ENCODE measurements around the gene FRMPD3.
A peak's percentile ranks its signal among the peaks of the same experiment; 100 is the strongest.
"Not testable (repeated sequence)": the region's sequence is repeated elsewhere in the genome, so short reads cannot be mapped to it uniquely, and the experiment has no call there.

FRMPD3 gene

GRCh38 chrX:107454302-107454701 lies 4.8 kb downstream of the FRMPD3 start:
- Mint-ChIP-seq H3K36me3 (ENCODE audit: low read depth) (no peaks in the 10 kb centered on the region), H3K4me1 (peaks cover 15% of the 10 kb centered on the region), H3K9me3 (no peaks in the 10 kb centered on the region), H3K27ac (no peak overlapping the region), H3K27me3 (peaks cover 33% of the 10 kb centered on the region), H3K4me3 (no peak overlapping the region)
- ATAC-seq (peak; percentile 96), DNase-seq (no peak)

- Mint-ChIP-seq H3K27me3 (peaks cover 28% of the 10 kb centered on the region), H3K4me1 (no peaks in the 10 kb centered on the region), H3K27ac (no peak overlapping the region), H3K36me3 (ENCODE audit: low read depth) (no peaks in the 10 kb centered on the region), H3K9me3 (no peaks in the 10 kb centered on the region), H3K4me3 (no peak overlapping the region)
- ATAC-seq (no peak), DNase-seq (no peak)
Measured at GRCh38 chrX:107457289-107457688, 7.8 kb downstream of the FRMPD3 start.

- H3K27me3 Mint-ChIP-seq = peaks cover 7% of the 10 kb centered on the region
Measured at GRCh38 chrX:107465932-107466620, 16.6 kb downstream of the FRMPD3 start.

GRCh38 chrX:107467271-107467670 lies 17.8 kb downstream of the FRMPD3 start:
- H3K36me3 Mint-ChIP-seq (ENCODE audit: low read depth) = no peaks in the 10 kb centered on the region
- H3K9me3 Mint-ChIP-seq = no peaks in the 10 kb centered on the region
- ATAC-seq (peak; percentile 79), DNase-seq (no peak)
- no peak overlapping the region for H3K4me3 Mint-ChIP-seq
- peaks cover 3% of the 10 kb centered on the region for H3K27me3 Mint-ChIP-seq
- H3K4me1 Mint-ChIP-seq = peaks cover 2% of the 10 kb centered on the region
- no peak overlapping the region for H3K27ac Mint-ChIP-seq

More at GRCh38 chrX:107465932-107466620, 16.6 kb downstream of the FRMPD3 start:
- DNase-seq (no peak), ATAC-seq (peak; percentile 37)
- Mint-ChIP-seq H3K4me3 (no peak overlapping the region), H3K36me3 (ENCODE audit: low read depth) (no peaks in the 10 kb centered on the region), H3K4me1 (peaks cover 2% of the 10 kb centered on the region), H3K9me3 (no peaks in the 10 kb centered on the region), H3K27ac (no peak overlapping the region)

- no peaks in the 10 kb centered on the region for H3K36me3 Mint-ChIP-seq (ENCODE audit: low read depth)
- no peaks in the 10 kb centered on the region for H3K27me3 Mint-ChIP-seq
- no peaks in the 10 kb centered on the region for H3K9me3 Mint-ChIP-seq
- H3K4me1 Mint-ChIP-seq = peaks cover 2% of the 10 kb centered on the region
- no peak overlapping the region for H3K4me3 Mint-ChIP-seq
- no peak overlapping the region for H3K27ac Mint-ChIP-seq
- DNase-seq (no peak), ATAC-seq (no peak)
Measured at GRCh38 chrX:107470198-107470597, 20.7 kb downstream of the FRMPD3 start.

GRCh38 chrX:107470971-107471370 lies 21.5 kb downstream of the FRMPD3 start:
- no peaks in the 10 kb centered on the region for H3K9me3 Mint-ChIP-seq
- no peak overlapping the region for H3K27ac Mint-ChIP-seq
- no peaks in the 10 kb centered on the region for H3K36me3 Mint-ChIP-seq (ENCODE audit: low read depth)
- no peaks in the 10 kb centered on the region for H3K27me3 Mint-ChIP-seq
- no peak for DNase-seq
- no peak for ATAC-seq
- H3K4me1 Mint-ChIP-seq = peaks cover 1% of the 10 kb centered on the region
- no peak overlapping the region for H3K4me3 Mint-ChIP-seq

- not testable (repeated sequence) for H3K4me1 Mint-ChIP-seq; H3K4me3 Mint-ChIP-seq; H3K27me3 Mint-ChIP-seq; H3K9me3 Mint-ChIP-seq; ATAC-seq; H3K36me3 Mint-ChIP-seq (ENCODE audit: low read depth); H3K27ac Mint-ChIP-seq; DNase-seq
Measured at GRCh38 chrX:107471420-107471819, 22.0 kb downstream of the FRMPD3 start.

GRCh38 chrX:107477406-107477805 lies 28.0 kb downstream of the FRMPD3 start:
- Mint-ChIP-seq H3K4me3 (no peak overlapping the region), H3K27ac (no peak overlapping the region), H3K36me3 (ENCODE audit: low read depth) (no peaks in the 10 kb centered on the region), H3K9me3 (no peaks in the 10 kb centered on the region), H3K27me3 (peaks cover 3% of the 10 kb centered on the region), H3K4me1 (no peaks in the 10 kb centered on the region)
- ATAC-seq = no peak
- no peak for DNase-seq

- Mint-ChIP-seq H3K9me3 (no peaks in the 10 kb centered on the region), H3K36me3 (ENCODE audit: low read depth) (no peaks in the 10 kb centered on the region), H3K27ac (no peak overlapping the region), H3K4me1 (no peaks in the 10 kb centered on the region), H3K27me3 (peaks cover 3% of the 10 kb centered on the region), H3K4me3 (no peak overlapping the region)
- no peak for ATAC-seq
- DNase-seq = no peak
Measured at GRCh38 chrX:107480272-107480671, 30.8 kb downstream of the FRMPD3 start.

- H3K4me1 Mint-ChIP-seq = no peaks in the 10 kb centered on the region
- H3K4me3 Mint-ChIP-seq = no peak overlapping the region
- H3K27me3 Mint-ChIP-seq = peaks cover 3% of the 10 kb centered on the region
- H3K27ac Mint-ChIP-seq = no peak overlapping the region
- H3K36me3 Mint-ChIP-seq (ENCODE audit: low read depth) = no peaks in the 10 kb centered on the region
- DNase-seq (no peak), ATAC-seq (no peak)
- no peaks in the 10 kb centered on the region for H3K9me3 Mint-ChIP-seq
Measured at GRCh38 chrX:107482046-107482445, 32.6 kb downstream of the FRMPD3 start.

- Mint-ChIP-seq H3K27me3 (peaks cover 3% of the 10 kb centered on the region), H3K4me3 (no peak overlapping the region), H3K4me1 (no peaks in the 10 kb centered on the region), H3K36me3 (ENCODE audit: low read depth) (no peaks in the 10 kb centered on the region), H3K27ac (no peak overlapping the region), H3K9me3 (no peaks in the 10 kb centered on the region)
- DNase-seq (no peak), ATAC-seq (no peak)
Measured at GRCh38 chrX:107484002-107484726, 34.7 kb downstream of the FRMPD3 start.

- ATAC-seq (no peak), DNase-seq (no peak)
- H3K36me3 Mint-ChIP-seq (ENCODE audit: low read depth) = no peaks in the 10 kb centered on the region
- no peaks in the 10 kb centered on the region for H3K4me1 Mint-ChIP-seq
- H3K27me3 Mint-ChIP-seq = peaks cover 2% of the 10 kb centered on the region
- no peak overlapping the region for H3K27ac Mint-ChIP-seq
- no peaks in the 10 kb centered on the region for H3K9me3 Mint-ChIP-seq
- no peak overlapping the region for H3K4me3 Mint-ChIP-seq
Measured at GRCh38 chrX:107485013-107485412, 35.6 kb downstream of the FRMPD3 start.

GRCh38 chrX:107493141-107493540 lies 43.7 kb downstream of the FRMPD3 start:
- no peaks in the 10 kb centered on the region for H3K36me3 Mint-ChIP-seq (ENCODE audit: low read depth)
- ATAC-seq (no peak), DNase-seq (no peak)
- H3K4me1 Mint-ChIP-seq = no peaks in the 10 kb centered on the region
- no peaks in the 10 kb centered on the region for H3K27me3 Mint-ChIP-seq
- no peak overlapping the region for H3K27ac Mint-ChIP-seq
- no peak overlapping the region for H3K4me3 Mint-ChIP-seq
- H3K9me3 Mint-ChIP-seq = no peaks in the 10 kb centered on the region

- no peaks in the 10 kb centered on the region for H3K9me3 Mint-ChIP-seq
- H3K27ac Mint-ChIP-seq = no peak overlapping the region
- H3K27me3 Mint-ChIP-seq = no peaks in the 10 kb centered on the region
- H3K4me1 Mint-ChIP-seq = no peaks in the 10 kb centered on the region
- H3K4me3 Mint-ChIP-seq = no peak overlapping the region
- DNase-seq = no peak
- no peaks in the 10 kb centered on the region for H3K36me3 Mint-ChIP-seq (ENCODE audit: low read depth)
- no peak for ATAC-seq
Measured at GRCh38 chrX:107496786-107497185, 47.3 kb downstream of the FRMPD3 start.
